Stimulated activated CD4-positive, alpha-beta T cell treated with anti-CD3 and anti-CD28 coated beads, TNF-alpha, amount 100 ng/mL, for 4 hours (primary cell): ENCODE measurements around the gene NLK.
"Not testable (repeated sequence)": the region's sequence is repeated elsewhere in the genome, so short reads cannot be mapped to it uniquely, and the experiment has no call there.

ENCODE experiments used
- DNase-seq, 3 experiments: peaks; one replicate each; pipeline ENCODE4 v3.0.0-alpha.2; 2020; ENCODE audit warnings: low read depth in 3 of 3

NLK gene

DNA sequence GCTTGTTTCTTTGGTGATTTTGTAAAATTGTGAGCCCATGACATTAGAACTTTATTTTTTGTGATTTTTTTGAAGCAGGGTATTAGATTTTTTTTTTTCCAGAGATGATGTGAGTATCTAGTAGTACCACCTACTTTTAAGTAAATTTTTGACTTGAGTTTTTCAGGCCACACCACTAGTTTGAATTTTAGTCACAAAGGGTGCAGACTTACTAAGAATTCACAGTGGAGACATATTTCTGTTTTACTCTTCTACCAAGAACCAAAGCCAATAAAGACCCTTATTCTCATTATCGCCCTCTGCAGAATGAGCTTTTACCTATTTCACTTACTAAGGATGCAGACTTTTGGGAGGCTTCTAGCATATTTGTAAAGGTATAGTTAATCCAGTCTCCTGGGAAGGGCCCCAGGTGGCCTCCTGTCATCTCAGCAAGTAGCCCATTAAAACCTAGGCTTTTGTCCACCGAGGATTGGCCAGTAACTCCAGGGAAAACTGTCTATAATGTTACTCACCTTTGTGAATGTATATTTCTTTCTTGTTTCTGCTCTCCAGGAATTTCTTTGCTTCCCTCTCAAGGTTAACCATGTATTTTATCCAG, 30.6 kb downstream of the NLK start:
- DNase-seq, result no peak

DNA sequence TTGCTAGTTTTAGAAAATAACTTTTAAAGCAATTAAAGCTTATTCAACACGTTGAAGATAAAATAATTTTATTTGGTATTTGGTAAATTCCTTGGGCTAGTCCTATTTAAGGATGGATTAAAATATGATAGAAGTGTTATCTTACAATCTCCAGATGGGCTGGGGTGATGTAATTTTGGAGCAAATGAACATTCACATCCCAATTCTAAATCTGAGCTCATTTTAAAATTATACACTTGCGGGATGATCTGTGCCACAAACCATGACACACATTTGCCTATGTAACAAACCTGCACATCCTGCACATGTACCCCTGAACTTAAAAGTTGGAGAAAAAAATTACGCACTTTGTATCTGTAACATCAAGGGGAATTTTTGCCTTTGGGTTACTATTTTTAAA, 31.5 kb downstream of the NLK start:
- DNase-seq, result no peak

DNA sequence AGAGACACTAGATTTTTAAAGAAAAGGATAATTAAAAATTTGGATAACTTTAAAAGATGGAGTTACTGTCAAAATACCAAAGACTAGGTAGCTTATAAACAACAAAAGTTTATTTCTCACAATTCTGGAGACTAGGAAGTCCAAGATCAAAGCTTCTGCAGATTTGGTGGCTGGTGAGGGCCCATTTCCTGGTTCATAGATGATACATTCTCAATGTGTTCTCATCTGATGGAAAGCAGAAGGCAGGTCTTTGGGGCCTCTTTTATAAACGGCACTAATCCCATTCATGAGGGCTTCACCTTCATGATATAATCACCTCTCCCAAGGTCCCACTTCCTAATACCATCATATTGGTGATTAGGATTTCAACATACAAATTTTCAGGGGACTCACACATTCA, 33.7 kb downstream of the NLK start:
- no peak for DNase-seq

DNA sequence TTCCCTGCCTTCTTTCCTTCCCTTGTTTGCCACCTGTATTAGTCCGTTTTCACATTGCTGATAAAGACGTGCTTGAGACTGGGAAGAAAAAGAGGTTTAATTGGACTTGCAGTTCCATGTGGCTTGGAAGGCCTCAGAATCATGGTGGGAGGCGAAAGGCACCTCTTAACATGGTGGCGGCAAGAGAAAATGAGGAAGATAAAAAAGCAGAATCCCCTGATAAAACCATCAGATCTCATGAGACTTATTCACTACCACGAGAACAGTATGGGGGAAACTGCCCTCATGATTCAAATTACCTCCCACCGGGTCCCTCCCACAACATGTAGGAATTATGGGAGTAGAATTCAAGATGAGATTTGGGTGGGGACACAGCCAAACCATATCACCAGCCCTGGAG, 34.7 kb downstream of the NLK start:
- not testable (repeated sequence) for DNase-seq

DNA sequence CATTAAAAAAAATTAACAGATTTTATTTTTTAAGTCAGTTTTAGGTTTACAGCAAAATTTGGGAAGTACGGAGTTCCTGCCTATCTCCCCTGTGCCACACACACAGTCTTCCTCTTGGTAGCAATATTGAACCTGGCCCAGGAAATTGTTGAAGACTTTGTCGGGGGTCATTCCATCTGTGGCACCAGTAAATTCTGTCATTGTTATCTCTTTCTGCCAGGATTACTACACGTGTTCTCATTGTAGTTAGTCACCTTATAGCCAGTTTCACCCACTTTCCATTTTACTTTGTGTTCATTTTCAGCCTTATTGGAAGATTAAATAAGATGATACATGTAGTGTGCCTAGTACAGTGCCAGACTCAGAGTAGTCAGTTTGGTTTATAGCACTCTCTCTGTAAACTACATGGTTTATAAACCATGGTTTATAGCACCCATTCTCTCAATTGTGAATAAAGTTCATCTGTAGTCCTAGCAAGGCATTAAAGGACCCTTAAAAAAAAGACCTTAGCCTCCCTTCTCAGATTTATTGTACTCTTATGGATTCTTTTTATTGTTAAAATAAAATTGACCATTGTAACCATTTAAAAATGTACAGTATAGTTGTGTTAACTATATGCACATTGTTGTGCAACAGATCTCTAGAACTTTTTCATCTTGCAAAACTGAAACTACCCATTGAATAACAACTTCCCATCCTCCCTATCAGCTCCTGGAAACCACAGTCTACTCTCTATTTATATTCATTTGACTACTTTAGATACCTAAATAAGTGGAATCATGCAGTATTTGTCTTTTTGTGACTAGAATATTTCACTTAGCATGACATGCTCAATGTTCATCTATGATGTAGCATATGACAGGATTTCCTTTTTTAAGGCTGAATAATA, 36.1 kb downstream of the NLK start:
- no peak for DNase-seq

DNA sequence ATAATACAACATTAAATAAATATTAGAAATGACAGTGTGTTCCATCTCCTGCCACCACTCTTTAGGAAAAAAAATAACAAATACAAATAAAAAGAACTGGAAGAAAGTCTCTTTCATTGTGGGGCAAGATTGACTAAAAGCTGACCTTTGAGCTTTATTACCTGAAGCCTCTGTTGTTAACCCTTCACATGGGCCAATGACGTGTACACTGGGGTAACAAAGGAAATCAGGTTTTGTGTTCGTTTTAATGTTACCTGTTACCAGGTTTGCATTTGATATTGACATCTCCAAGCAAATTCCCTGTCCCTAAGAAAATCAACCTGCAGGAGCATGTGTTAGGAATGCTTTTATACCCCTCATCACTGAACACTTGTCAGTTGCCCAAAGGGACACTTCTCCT, 39.0 kb downstream of the NLK start:
- no peak for DNase-seq

DNA sequence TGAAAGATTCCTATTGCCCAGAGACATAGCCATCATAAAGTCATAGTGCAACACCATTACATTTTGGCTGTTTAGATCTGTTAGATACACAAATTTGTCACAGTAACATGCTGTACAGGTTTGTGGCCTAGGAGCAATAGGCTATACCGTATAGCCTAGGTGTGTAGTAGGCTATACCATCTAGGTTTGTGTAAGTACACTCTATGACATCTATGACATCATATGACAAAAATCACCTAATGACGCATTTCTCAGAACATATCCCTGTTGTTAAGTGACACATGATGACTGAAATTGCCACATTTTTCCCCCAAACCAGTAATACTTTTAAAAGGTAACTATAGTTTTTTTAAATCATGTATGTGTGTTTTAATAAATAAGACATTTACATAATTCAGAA, 43.3 kb downstream of the NLK start:
- DNase-seq, result no peak

DNA sequence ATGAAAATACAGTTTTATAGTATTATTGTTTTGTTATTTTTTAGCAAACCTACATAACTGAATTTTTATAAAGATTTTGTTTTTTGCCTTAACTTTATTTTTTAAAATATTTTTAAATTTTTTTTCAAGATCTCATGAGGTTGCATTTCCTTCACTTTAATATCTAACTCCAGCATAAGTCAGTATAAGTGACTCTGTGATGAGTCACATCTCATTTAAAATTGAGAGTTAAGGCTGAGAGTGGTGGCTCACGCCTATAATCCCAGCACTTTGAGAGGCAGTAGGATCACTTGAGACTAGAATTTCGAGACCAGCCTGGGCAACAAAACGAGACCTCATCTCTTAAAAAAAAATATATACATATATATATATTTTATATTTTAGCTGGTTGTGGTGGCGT, 44.0 kb downstream of the NLK start:
- no peak for DNase-seq

DNA sequence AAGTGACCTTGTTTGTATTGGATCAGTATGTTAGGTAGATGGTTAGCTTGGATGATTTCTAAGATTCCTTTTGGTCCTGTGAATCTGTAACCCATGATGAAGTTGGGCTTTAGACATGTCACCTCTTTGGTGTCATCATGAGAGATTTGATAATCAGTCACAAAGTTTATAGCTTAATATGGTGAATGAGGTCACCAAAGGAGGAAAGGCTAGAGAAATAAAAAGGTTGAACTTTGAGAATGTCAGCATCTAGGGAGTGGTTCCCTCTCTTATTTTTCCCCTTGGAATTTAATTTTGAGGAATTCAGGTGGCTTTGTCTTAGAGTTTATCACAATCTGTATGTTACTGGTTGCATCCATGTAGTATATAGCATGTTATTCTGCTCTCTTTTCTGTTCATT, 45.3 kb downstream of the NLK start:
- no peak for DNase-seq

DNA sequence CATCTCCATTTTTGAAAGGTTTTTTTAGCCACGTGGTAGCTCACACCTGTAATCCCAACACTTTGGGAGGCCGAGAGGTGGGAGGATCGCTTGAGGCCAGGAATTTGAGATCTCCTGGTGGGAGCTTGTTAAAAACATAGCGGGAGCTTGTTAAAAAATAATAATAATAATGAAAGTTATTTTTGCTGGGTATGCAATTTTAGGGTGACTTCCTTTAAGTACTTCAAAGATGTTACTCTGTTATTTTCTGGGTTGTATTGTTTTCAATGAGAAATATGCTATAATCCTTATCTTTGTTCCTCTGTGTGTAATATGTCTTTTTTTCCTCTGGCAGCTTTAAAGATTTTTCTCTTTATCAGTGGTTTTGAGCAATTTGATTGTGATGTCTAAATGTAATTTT, 48.1 kb downstream of the NLK start:
- no peak for DNase-seq

DNA sequence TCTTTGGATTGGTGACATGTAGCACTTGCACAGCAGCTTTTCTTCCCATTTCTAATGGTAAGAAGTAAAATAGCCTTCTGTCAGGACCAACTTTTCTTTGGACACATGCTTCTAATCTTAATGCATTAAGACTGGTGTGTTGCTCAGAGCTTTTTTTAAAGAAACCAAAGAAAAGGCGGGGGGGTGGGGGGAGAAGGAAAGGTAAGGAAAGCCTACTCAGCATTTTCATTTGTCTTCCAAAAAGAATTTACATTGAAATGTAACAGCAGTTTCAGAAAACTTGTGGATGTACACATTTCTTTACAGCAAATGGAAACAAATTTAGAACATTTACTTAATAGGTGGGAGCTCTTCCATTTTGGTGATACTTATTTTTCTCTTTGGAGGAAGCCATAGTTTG, 49.6 kb downstream of the NLK start:
- DNase-seq, result no peak

DNA sequence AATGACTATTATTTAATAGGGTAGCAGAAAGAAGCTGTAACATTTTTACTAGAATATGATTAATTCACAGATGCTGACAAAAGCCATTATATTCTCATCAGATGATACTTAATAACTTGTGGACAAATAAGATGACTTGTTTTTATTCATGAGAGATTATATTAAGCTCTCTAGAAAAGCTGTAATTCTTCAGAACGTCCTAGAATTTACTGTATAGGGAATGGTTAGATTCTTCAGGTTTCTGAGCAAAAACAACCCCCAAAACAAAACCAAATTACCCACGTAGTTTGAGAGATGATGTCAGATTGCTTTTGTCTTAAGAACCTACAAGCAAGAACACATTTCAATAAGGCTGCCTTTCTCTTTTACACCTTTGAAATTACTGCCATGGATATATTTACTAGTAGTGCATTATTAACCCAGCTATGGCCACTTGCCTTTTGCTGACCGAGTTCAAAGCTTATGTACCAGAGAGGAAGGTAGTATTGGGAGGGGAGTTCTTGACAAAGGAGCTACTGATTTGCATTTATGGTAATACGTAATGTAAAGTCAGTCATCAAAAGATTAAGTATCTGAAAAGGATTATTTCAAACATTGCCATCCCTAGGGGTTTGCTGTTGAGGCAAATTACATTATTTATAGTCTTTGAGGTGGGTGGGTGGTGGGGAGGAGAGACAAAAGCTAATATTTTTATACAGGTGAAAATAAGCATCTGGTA, 51.7 kb downstream of the NLK start:
- no peak for DNase-seq

DNA sequence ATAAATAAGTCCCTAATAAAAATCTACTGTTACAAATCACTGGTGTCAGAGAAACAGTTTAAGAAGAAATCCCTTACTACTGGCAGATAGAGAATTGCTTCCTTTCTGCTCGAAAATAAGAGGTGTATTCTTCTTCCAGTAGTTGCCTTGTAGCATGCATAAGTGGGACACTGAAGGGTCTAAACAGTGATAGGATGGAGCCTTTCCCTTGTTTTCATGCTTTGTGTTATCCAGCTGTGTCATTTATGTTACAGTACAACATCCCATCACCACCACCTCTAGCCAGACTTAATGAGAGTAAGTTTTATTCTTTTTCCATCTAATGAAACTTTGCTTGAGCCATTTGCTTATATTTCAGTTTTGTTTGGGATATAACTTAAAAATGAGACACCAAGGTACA, 54.3 kb downstream of the NLK start:
- DNase-seq, result no peak

DNA sequence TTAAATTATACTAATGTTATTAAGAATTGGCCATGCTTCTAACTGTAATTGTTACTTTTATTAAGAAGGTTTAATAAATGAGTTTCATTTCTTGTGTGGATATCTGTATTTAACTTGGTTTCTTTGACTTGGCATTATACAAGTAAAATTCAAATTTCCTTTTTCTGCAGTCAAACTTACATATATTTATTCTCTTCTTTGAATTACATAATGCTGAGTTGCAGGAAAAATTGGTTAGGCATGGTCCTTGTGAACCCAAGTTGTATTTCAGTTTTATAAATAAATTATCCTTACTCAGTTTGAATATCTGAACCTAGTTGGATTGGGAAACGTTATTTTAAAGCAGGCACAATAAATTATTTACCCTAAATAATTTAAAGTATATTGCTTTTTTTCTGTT, 54.8 kb downstream of the NLK start:
- no peak for DNase-seq

DNA sequence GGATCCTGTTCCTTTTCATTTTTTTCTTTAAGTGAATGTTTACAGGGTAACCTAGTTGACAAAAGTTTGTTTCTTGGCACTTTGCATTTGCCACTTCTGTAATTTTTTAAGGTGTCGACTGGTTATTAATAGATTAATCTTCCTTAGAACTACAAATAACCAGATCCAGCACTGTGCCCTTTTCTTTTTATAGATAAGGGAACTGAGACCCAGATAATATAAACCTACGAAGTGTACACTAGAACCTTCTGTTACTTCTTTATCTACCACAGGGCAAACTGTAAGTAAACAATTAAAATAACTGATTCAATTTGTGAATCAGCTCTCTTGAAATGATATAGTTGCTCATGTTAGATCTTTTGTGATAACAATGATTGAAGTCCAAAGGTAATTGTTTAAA, 55.4 kb downstream of the NLK start:
- no peak for DNase-seq

DNA sequence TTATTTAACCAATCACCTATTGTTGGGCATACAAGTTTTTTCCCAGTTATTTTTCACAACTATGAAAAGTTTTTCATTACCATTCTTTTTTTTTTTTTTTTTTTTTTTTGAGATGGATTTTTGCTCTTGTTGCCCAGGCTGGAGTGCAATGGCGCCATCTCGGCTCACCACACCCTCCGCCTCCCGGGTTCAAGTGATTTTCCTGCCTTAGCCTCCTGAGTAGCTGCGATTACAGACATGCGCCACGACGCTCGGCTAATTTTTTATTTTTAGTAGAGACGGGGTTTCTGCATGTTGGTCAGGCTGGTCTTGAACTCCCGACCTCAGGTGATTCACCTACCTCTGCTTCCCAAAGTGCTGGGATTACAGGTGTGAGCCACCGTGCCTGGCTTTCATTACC, 56.1 kb downstream of the NLK start:
- not testable (repeated sequence) for DNase-seq

DNA sequence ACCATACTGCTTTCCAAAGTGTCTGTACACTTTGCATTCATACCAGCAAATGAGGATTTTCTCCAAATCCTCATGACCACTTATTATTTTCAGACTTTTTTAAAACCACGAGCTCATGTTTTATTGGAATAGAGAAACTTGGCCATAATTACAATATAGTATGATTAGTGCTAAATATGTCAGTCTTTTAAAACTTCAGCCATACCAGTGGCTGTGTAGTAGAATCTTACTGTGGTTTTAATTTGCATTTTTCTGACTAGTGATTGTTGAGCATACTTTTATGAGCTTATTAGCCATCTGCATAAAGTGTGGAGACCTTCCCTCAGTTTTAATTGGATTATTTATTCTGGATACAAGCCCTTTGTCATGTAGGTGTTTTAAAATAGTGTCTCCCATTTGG, 57.8 kb downstream of the NLK start:
- no peak for DNase-seq

DNA sequence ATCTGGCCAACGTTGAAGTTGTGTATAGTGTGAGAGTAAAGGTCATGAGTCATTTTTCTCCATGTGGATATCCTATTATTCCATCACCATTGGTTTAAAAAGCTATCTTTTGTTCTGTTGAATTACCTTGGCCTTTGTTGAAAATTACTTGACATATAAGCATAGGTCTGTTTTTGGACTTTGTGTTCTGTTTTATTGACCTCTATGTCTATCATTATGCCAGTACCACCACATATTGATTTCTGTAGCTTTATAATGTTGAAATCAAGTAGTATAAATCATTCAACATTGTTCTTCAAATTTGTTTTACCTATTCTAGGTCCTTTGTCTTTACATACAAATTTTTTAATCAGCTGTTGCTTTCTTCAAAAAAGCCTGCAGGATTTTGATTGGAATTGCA, 58.5 kb downstream of the NLK start:
- DNase-seq, result no peak

DNA sequence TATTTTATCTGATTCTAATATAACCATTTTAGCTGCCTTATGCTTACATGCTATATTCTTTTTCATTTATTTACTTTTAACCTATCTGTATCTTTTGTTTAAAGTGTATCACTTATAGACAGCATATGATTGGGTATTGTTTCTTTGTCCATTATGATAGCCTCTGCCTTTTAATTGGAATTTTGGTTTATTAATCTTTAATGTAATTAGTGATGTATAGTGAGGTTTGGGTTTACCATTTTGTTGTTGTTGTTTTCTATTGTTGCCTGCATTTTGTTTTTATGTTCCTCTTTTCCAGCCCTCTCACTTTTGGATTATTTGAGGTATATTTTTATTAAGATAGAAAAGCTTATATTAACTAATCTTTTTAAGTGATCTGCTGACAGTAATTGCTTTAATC, 59.4 kb downstream of the NLK start:
- no peak for DNase-seq

DNA sequence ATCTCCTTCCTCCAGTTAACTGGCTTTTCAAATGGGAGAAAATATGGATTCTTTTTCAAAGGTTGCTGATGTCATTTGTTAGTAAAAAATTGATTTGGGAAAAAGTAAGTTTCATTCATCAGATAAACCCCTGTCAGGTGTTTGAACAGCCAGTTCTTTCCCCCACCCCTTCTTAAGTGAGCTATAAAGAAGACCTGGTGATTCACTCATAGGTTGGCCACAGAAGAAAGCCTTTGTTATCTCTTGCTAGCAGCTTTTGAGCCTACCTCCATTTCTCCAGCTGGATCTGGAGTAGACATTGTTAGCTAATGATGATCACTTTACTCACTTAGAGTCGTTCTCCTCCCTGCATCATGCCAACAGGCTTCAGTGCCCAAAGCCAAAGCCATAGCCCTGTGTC, 63.0 kb downstream of the NLK start:
- DNase-seq, result no peak

DNA sequence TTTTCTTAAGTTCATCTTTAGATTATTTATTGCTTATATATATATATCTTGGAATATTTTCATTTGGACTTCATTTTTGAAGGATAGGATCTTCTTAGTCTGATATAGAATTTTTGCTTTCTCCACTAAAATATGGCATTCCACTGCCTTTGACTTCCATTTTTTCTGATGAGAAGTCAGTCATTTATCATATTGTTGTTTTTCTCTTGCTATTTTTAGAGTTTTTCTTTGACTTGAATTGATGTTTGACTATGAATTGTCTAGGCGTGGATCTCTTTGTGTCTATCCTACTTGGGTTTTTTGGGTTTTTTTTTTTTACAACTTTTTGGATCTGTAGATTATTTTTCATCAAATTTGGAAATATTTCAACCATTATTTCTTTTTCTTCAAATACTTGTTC, 67.7 kb downstream of the NLK start:
- DNase-seq, result no peak

DNA sequence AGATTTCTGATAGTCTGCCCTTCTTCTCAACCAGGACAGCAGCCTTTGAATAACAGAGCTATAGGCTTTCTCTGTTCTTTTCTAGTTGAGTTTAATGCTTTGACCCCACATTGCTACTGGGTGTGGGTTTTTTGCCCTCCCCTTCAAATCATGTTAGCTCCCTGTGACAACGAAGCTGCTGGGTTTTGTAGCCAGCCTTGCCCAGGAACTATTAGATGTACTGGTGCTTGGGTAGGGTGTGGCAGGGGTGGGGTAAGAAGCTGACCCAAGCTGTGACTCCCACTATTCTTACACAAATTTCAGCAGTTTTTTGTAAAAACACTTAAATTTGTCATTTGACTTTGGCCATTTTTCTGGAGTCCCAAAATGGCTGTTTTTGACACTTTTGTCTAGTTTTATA, 69.7 kb downstream of the NLK start:
- no peak for DNase-seq

DNA sequence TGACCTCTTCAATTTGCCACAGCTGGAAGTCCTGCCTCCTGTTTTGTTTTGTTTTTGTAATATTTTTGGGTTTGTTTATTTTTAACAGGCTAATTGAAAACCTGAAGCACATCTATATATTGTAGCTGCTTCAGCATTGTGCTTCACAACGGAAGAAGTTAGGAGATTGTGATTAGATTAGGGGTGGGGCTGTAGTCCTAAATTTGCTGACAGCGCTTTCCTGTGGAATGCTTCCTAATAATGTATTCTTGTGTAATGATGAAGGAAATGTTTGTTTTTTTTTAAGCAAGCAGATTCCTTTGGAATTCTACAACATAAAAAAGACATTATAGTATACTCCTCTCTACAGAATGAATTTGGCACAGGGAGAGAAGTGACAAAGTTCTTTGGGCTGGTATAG, 70.1 kb downstream of the NLK start:
- DNase-seq, result no peak
